Right kidney (tissue), 1 donor: ENCODE measurements around the gene RIMS3.

Experiments
- DNase-seq: peaks from one replicate; pipeline ENCODE4 v3.0.0-alpha.2; 2016

RIMS3 gene

GRCh38 chr1:40652979-40653378, 12.5 kb downstream of the RIMS3 start:
- no peak for DNase-seq

- DNase-seq, result no peak
Measured at GRCh38 chr1:40652468-40652867, 13.0 kb downstream of the RIMS3 start.

GRCh38 chr1:40651138-40651857, 14.2 kb downstream of the RIMS3 start:
- DNase-seq, result no peak

- no peak for DNase-seq
Measured at GRCh38 chr1:40650075-40650474, 15.4 kb downstream of the RIMS3 start.

- DNase-seq, result no peak
Measured at GRCh38 chr1:40649592-40649930, 15.9 kb downstream of the RIMS3 start.

- DNase-seq, result no peak
Measured at GRCh38 chr1:40648928-40649591, 16.4 kb downstream of the RIMS3 start.

GRCh38 chr1:40648200-40648599, 17.3 kb downstream of the RIMS3 start:
- no peak for DNase-seq

GRCh38 chr1:40646315-40646714, 19.2 kb downstream of the RIMS3 start:
- no peak for DNase-seq

- DNase-seq, result no peak
Measured at GRCh38 chr1:40645118-40645680, 20.3 kb downstream of the RIMS3 start.

- no peak for DNase-seq
Measured at GRCh38 chr1:40641601-40642242, 23.8 kb downstream of the RIMS3 start.

- no peak for DNase-seq
Measured at GRCh38 chr1:40640314-40641076, 25.0 kb downstream of the RIMS3 start.

- DNase-seq, result no peak
Measured at GRCh38 chr1:40638097-40639036, 27.1 kb downstream of the RIMS3 start.

- DNase-seq, result no peak
Measured at GRCh38 chr1:40637470-40638007, 27.9 kb downstream of the RIMS3 start.

GRCh38 chr1:40636777-40637176, 28.7 kb downstream of the RIMS3 start:
- no peak for DNase-seq

GRCh38 chr1:40635763-40636500, 29.6 kb downstream of the RIMS3 start:
- no peak for DNase-seq

GRCh38 chr1:40634901-40635655, 30.4 kb downstream of the RIMS3 start:
- no peak for DNase-seq

- no peak for DNase-seq
Measured at GRCh38 chr1:40633931-40634376, 31.5 kb downstream of the RIMS3 start.

- DNase-seq, result no peak
Measured at GRCh38 chr1:40633523-40633922, 32.0 kb downstream of the RIMS3 start.

- no peak for DNase-seq
Measured at GRCh38 chr1:40630488-40631223, 34.8 kb downstream of the RIMS3 start.
